HepG2 (cell line): ENCODE measurements around the gene ATAD3C. TPM values are rescaled to one million over a fixed set of nuclear protein-coding genes. Genes with fewer than 3 reads are reported as not detected.

Source experiments
- ARNT2 ChIP-seq: sonication (generic); formaldehyde crosslinking; IDR thresholded peaks from 2 replicates; pipeline ENCODE4 v1.8.0; 2022; ENCODE audit warnings: mild to moderate bottlenecking, low read depth, missing genetic modification reagents, moderate library complexity
- ATAD3A ChIP-seq: sonication (generic); formaldehyde crosslinking; IDR thresholded peaks from 2 replicates; pipeline ENCODE4 v1.4.0; 2020; ENCODE audit warnings: missing genetic modification reagents
- CREBL2 ChIP-seq: sonication (generic); formaldehyde crosslinking; IDR thresholded peaks from 2 replicates; pipeline ENCODE4 v1.8.1; 2023; ENCODE audit warnings: missing genetic modification reagents, mild to moderate bottlenecking, borderline replicate concordance
- DR1 ChIP-seq: sonication (generic); formaldehyde crosslinking; IDR thresholded peaks from 2 replicates; pipeline ENCODE4 v1.8.0; 2021; ENCODE audit warnings: mild to moderate bottlenecking, missing genetic modification reagents, inconsistent platforms
- ERF ChIP-seq: IDR thresholded peaks from 2 replicates; pipeline ENCODE4 v1.6.1; 2018; ENCODE audit warnings: missing biosample characterization, missing genetic modification reagents
- KLF13 ChIP-seq: sonication (generic); formaldehyde crosslinking; IDR thresholded peaks from 2 replicates; pipeline ENCODE4 v1.4.0; 2020; ENCODE audit warnings: mild to moderate bottlenecking, missing genetic modification reagents
- MATR3 ChIP-seq: sonication (generic); formaldehyde crosslinking; IDR thresholded peaks from 2 replicates; pipeline ENCODE4 v1.4.0; 2020; ENCODE audit warnings: missing genetic modification reagents
- MAZ ChIP-seq, 2 experiments: sonication (generic) in 1 of 2; formaldehyde crosslinking in 1 of 2; IDR thresholded peaks; 2 replicates each; pipeline versions ENCODE4 v1.5.0 to v1.6.1; 2012 to 2020; ENCODE audit warnings: low read depth in 2 of 2, mild to moderate bottlenecking in 2 of 2, borderline replicate concordance in 1 of 2, improper control_type of control experiment in 1 of 2, low read length in 1 of 2, missing genetic modification reagents in 1 of 2, moderate library complexity in 1 of 2
- MZF1 ChIP-seq: sonication (generic); formaldehyde crosslinking; IDR thresholded peaks from 2 replicates; pipeline ENCODE4 v1.8.1; 2023; ENCODE audit warnings: mild to moderate bottlenecking, missing genetic modification reagents, borderline replicate concordance
- NCOA1 ChIP-seq: sonication (generic); formaldehyde crosslinking; IDR thresholded peaks from 2 replicates; pipeline ENCODE4 v1.9.0; 2021; ENCODE audit warnings: missing genetic modification reagents
- PCBP2 ChIP-seq: fragments of 200-400 bp; formaldehyde crosslinking; optimal IDR thresholded peaks from 2 replicates; pipeline ENCODE3; 2018; ENCODE audit warnings: low read length, low read depth; ENCODE audit not compliant: poor library complexity, severe bottlenecking
- RFXAP ChIP-seq: sonication (generic); formaldehyde crosslinking; IDR thresholded peaks from 2 replicates; pipeline ENCODE4 v1.4.0; 2020; ENCODE audit warnings: missing genetic modification reagents, borderline replicate concordance
- SALL1 ChIP-seq: sonication (generic); formaldehyde crosslinking; IDR thresholded peaks from 2 replicates; pipeline ENCODE4 v1.8.0; 2022; ENCODE audit warnings: mild to moderate bottlenecking, missing genetic modification reagents
- SMAD1 ChIP-seq: sonication (generic); formaldehyde crosslinking; IDR thresholded peaks from 2 replicates; pipeline ENCODE4 v1.4.0; 2020; ENCODE audit warnings: missing genetic modification reagents, low read depth, mild to moderate bottlenecking, borderline replicate concordance
- SPEN ChIP-seq: sonication (generic); formaldehyde crosslinking; IDR thresholded peaks from 2 replicates; pipeline ENCODE4 v1.5.1; 2020; ENCODE audit warnings: low read depth, mild to moderate bottlenecking, missing genetic modification reagents
- TEAD3 ChIP-seq: optimal IDR thresholded peaks from 2 replicates; pipeline ENCODE3; 2016; ENCODE audit warnings: borderline replicate concordance
- UBTF ChIP-seq: sonication (generic); formaldehyde crosslinking; IDR thresholded peaks from 2 replicates; pipeline ENCODE4 v1.4.0; 2020; ENCODE audit warnings: mild to moderate bottlenecking, missing genetic modification reagents
- ZNF274 ChIP-seq: sonication (generic); formaldehyde crosslinking; IDR thresholded peaks from 2 replicates; pipeline ENCODE4 v1.5.1; 2020; ENCODE audit warnings: mild to moderate bottlenecking, missing genetic modification reagents
- ZNF33B ChIP-seq: sonication (generic); formaldehyde crosslinking; IDR thresholded peaks from 2 replicates; pipeline ENCODE4 v1.5.1; 2020; ENCODE audit warnings: mild to moderate bottlenecking, missing genetic modification reagents
- ZNF441 ChIP-seq: sonication (generic); formaldehyde crosslinking; IDR thresholded peaks from 2 replicates; pipeline ENCODE4 v1.7.0; 2021; ENCODE audit warnings: missing genetic modification reagents, borderline replicate concordance
- ZNF510 ChIP-seq: sonication (generic); formaldehyde crosslinking; IDR thresholded peaks from 2 replicates; pipeline ENCODE4 v1.4.0; 2020; ENCODE audit warnings: low read depth, mild to moderate bottlenecking, missing genetic modification reagents
- ZNF550 ChIP-seq: sonication (generic); formaldehyde crosslinking; IDR thresholded peaks from 2 replicates; pipeline ENCODE4 v1.4.0; 2020; ENCODE audit warnings: mild to moderate bottlenecking, missing genetic modification reagents, borderline replicate concordance
- ZNF605 ChIP-seq: sonication (generic); formaldehyde crosslinking; IDR thresholded peaks from 2 replicates; pipeline ENCODE4 v1.8.0; 2022; ENCODE audit warnings: mild to moderate bottlenecking, missing genetic modification reagents
- ZNF747 ChIP-seq: sonication (generic); formaldehyde crosslinking; IDR thresholded peaks from 2 replicates; pipeline ENCODE4 v1.8.1; 2023; ENCODE audit warnings: missing genetic modification reagents, mild to moderate bottlenecking, borderline replicate concordance
- ZNF761 ChIP-seq: sonication (generic); formaldehyde crosslinking; conservative IDR thresholded peaks from 2 replicates; pipeline ENCODE4 v1.4.0; 2020; ENCODE audit warnings: mild to moderate bottlenecking, missing genetic modification reagents
- polyA plus RNA-seq, 8 experiments: library from polyadenylated mRNA; depleted of rRNA in 3 of 8; stranded (reverse) in 7 of 8; unstranded in 1 of 8; fragments of >200 nt; fragmentation: Illumina TruSeq in 4 of 8; extraction: Trizol in 4 of 8; gene quantifications; 2 replicates each; pipeline versions ENCODE4 v1.2.1 to v1.2.3, GENCODE V29; 2011 to 2016; ENCODE audit warnings: low read depth in 4 of 8, missing spikeins in 1 of 8, mixed read lengths in 1 of 8; ENCODE audit not compliant: insufficient read depth in 1 of 8
- total RNA-seq, 5 experiments: library from RNA; depleted of rRNA; stranded (reverse); fragments of >200 nt; fragmentation: Illumina TruSeq; extraction: Trizol; gene quantifications; 2 replicates each; pipeline ENCODE4 v1.2.3, GENCODE V29; 2016; ENCODE audit warnings: low read depth in 1 of 5
- TF ChIP-seq, protein P1 (sequence below): sonication (generic); formaldehyde crosslinking; IDR thresholded peaks from 2 replicates; pipeline ENCODE4 v1.8.1; 2023; ENCODE audit warnings: mild to moderate bottlenecking, missing genetic modification reagents

The ATAD3C gene
- total and polyA plus RNA-seq, 2 of the 13 experiments (the other 11 are each of a cell fraction or from before 2014, with no cell fraction given), result 2.4 to 3.2 TPM

DNA sequence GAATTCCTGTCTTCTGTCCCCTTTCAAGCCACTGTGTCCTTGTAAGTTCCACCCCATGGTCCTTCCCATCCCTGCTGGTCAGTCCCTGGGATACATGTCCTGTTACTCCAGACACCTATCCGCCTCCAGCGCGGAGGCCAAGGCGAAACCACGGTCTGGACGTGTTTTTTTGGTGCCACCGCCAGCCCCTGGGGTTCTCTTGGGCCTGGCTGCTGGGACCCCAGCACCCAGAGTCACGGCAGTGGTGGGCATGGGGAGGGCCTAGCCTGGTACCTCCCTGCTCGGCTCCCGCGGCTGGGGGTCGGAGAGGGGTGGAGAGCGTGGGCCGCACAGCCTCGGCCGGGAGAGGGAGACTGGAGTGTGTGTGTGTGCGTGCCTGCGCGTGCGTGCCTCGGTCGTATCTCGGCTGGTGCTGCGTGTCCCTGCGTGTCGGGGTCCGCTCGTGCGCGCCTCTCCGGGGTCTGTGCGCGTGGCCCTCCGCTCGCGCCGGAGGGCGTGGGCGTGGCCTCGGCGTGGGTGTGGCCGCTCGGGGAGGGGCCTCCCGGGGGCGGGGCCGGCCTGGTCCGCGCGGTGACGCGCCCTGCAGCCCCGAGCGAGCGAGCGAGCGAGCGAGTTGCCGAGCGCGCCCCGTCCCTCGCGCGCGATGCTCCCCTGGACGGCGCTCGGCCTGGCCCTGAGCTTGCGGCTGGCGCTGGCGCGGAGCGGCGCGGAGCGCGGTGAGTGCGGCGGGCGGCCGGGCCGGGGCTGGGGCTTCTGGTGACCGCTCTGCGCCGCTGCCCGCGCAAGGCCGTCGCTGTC, 14.2 kb upstream of the ATAD3C start, which contains the start of gene VWA1 (continued):
- TF ChIP-seq CREBL2 (CRISPR knock-in tag) (0 out of 2 replicates have a peak, but pooled peaks have one; percentile 81), UBTF (CRISPR knock-in tag) (peak; percentile 73), ZNF510 (CRISPR knock-in tag) (0 out of 2 replicates have a peak, but pooled peaks have one; percentile 46), ZNF550 (CRISPR knock-in tag) (no peak; the same call in 1 of the 2 replicates), PCBP2 (no peak), DR1 (CRISPR knock-in tag) (no peak), ARNT2 (CRISPR knock-in tag) (peak; percentile 82), NCOA1 (CRISPR knock-in tag) (no peak), ZNF761 (peak; percentile 81; the same call in 1 of the 2 replicates), ZNF33B (CRISPR knock-in tag) (0 out of 2 replicates have a peak, but pooled peaks have one; percentile 66), ERF (CRISPR knock-in tag) (0 out of 2 replicates have a peak, but pooled peaks have one; percentile 24), ATAD3A (no peak), MATR3 (CRISPR knock-in tag) (no peak), ZNF441 (peak; percentile 87), MAZ (IDR thresholded peaks at IDR 0.05; ENCODE audit: borderline replicate concordance, low read depth, low read length) (no peak), MAZ (CRISPR knock-in tag; IDR thresholded peaks at IDR 0.05; ENCODE audit: low read depth) (peak; percentile 72; the same call in 1 of the 2 replicates), KLF13 (CRISPR knock-in tag) (no peak), SALL1 (CRISPR knock-in tag) (peak; percentile 47; the same call in 1 of the 2 replicates), ZNF747 (no peak), ZNF605 (no peak; the same call in 1 of the 2 replicates), RFXAP (CRISPR knock-in tag) (0 out of 2 replicates have a peak, but pooled peaks have one; percentile 50), MZF1 (CRISPR knock-in tag) (no peak), SPEN (CRISPR knock-in tag) (peak; percentile 64), ZNF274 (CRISPR knock-in tag) (peak; percentile 83), TEAD3 (CRISPR knock-in tag) (peak; percentile 2), SMAD1 (peak; percentile 91)
- TF ChIP-seq, protein P1, sequence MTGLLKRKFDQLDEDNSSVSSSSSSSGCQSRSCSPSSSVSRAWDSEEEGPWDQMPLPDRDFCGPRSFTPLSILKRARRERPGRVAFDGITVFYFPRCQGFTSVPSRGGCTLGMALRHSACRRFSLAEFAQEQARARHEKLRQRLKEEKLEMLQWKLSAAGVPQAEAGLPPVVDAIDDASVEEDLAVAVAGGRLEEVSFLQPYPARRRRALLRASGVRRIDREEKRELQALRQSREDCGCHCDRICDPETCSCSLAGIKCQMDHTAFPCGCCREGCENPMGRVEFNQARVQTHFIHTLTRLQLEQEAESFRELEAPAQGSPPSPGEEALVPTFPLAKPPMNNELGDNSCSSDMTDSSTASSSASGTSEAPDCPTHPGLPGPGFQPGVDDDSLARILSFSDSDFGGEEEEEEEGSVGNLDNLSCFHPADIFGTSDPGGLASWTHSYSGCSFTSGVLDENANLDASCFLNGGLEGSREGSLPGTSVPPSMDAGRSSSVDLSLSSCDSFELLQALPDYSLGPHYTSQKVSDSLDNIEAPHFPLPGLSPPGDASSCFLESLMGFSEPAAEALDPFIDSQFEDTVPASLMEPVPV (CRISPR knock-in tag), result no peak
